Thoracic aorta (tissue), 2 donors: ENCODE data around the gene ZNF506. TPM values are rescaled to one million over a fixed set of nuclear protein-coding genes. Genes with fewer than 3 reads are reported as not detected.
"Not testable (repeated sequence)": the region's sequence is repeated elsewhere in the genome, so short reads cannot be mapped to it uniquely, and the experiment has no call there.

Source experiments
- ATAC-seq: fragments of 150-250 bp; one replicate; pipeline ENCODE4 v1.8.0; 2017; ENCODE audit warnings: low read depth; ENCODE audit not compliant: insufficient number of reproducible peaks, low FRiP score
- DNase-seq: peaks from one replicate; pipeline ENCODE4 v3.0.0-alpha.2; 2020; ENCODE audit warnings: low spot score
- H3K27ac ChIP-seq, 2 donors: fragments of 200-600 bp; sonication (generic); 1 replicate in 1 of 2; 2 replicates in 1 of 2; pipeline ENCODE4 v1.5.1; 2016; ENCODE audit warnings: mild to moderate bottlenecking in 2 of 2, moderate library complexity in 2 of 2
- H3K27me3 ChIP-seq: fragments of 200-600 bp; sonication (generic); replicated peaks from 2 replicates; pipeline ENCODE4 v1.6.0; 2016; ENCODE audit warnings: mild to moderate bottlenecking; ENCODE audit not compliant: insufficient read depth
- H3K36me3 ChIP-seq: fragments of 200-600 bp; sonication (generic); one replicate; pipeline ENCODE4 v1.5.1; 2016
- H3K4me1 ChIP-seq, 2 donors: fragments of 200-600 bp; sonication (generic); 1 replicate in 1 of 2; 2 replicates in 1 of 2; pipeline versions ENCODE4 v1.5.1 to v1.6.0; 2016; ENCODE audit warnings: low read depth in 2 of 2, mild to moderate bottlenecking in 1 of 2; ENCODE audit not compliant: control insufficient read depth in 1 of 2
- H3K4me3 ChIP-seq: fragments of 200-600 bp; sonication (generic); 2 replicates; pipeline ENCODE4 v1.5.1; 2016; ENCODE audit warnings: mild to moderate bottlenecking
- H3K9me3 ChIP-seq: fragments of 200-600 bp; sonication (generic); 2 replicates; pipeline ENCODE4 v1.5.1; 2016
- total RNA-seq, 2 donors: library from RNA; depleted of rRNA; stranded (reverse); fragments of >200 nt; gene quantifications; one replicate each; pipeline versions ENCODE4 v1.1.0 to v1.2.3, GENCODE V29; 2016
- TF ChIP-seq, protein P1 (sequence below): fragments of 200-600 bp; sonication (generic); IDR thresholded peaks from one replicate; pipeline ENCODE4 v1.5.1; 2019; ENCODE audit warnings: antibody characterized with exemption

Gene ZNF506
- total RNA-seq, 2 donors from 2014 or later, result 55.5 to 66.7 TPM

DNA sequence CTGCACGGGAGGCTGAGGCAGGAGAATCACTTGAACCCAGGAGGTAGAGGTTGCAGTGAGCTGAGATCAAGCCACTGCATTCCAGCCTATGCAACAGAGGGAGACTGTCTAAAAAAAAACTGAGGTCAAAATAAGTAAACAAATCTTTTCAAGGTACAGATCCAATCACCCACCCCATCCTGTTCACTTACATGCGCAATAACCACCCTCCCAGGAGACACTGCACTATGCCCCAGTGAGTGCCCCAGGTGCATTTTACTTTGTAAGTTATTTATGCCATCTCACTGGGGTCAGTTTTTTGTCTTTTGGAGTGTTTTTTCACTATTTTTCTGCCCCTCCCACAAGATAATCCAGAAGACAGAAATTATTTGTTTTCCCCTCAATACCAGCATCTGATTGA is 37.2 kb upstream of the ZNF506 start:
- H3K4me1 ChIP-seq, result no peaks in the 10 kb centered on the region
- TF ChIP-seq, protein P1, sequence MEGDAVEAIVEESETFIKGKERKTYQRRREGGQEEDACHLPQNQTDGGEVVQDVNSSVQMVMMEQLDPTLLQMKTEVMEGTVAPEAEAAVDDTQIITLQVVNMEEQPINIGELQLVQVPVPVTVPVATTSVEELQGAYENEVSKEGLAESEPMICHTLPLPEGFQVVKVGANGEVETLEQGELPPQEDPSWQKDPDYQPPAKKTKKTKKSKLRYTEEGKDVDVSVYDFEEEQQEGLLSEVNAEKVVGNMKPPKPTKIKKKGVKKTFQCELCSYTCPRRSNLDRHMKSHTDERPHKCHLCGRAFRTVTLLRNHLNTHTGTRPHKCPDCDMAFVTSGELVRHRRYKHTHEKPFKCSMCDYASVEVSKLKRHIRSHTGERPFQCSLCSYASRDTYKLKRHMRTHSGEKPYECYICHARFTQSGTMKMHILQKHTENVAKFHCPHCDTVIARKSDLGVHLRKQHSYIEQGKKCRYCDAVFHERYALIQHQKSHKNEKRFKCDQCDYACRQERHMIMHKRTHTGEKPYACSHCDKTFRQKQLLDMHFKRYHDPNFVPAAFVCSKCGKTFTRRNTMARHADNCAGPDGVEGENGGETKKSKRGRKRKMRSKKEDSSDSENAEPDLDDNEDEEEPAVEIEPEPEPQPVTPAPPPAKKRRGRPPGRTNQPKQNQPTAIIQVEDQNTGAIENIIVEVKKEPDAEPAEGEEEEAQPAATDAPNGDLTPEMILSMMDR, result no peak
- no peaks in the 10 kb centered on the region for H3K9me3 ChIP-seq
- no peaks in the 10 kb centered on the region for H3K27me3 ChIP-seq
- H3K4me3 ChIP-seq, result no peak overlapping the region
- no peak for ATAC-seq
- no peaks in the 10 kb centered on the region for H3K36me3 ChIP-seq
- DNase-seq, result no peak
- H3K27ac ChIP-seq, result no peak overlapping the region

DNA sequence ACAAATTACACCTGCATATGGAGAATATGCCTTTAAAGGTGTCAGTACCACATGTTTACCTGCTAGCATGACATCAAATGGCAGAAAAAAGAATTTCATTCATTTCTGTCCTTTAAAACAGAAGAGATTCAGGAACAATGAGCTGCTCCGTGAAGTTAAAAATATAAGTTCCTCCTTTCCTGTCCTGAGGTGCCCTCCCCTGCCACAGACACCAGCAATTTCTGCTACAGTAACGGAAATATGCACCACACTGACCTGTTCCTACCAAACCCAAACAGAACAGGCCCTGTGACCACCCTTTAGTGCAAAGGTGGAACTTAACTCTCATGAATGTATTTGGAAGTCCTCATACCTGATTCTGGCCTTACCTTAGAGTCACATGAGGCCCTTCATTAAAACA is 30.2 kb upstream of the ZNF506 start:
- H3K4me3 ChIP-seq, H3K27me3 ChIP-seq, DNase-seq, H3K9me3 ChIP-seq, H3K27ac ChIP-seq, H3K36me3 ChIP-seq, H3K4me1 ChIP-seq, ATAC-seq: not testable (repeated sequence)

DNA sequence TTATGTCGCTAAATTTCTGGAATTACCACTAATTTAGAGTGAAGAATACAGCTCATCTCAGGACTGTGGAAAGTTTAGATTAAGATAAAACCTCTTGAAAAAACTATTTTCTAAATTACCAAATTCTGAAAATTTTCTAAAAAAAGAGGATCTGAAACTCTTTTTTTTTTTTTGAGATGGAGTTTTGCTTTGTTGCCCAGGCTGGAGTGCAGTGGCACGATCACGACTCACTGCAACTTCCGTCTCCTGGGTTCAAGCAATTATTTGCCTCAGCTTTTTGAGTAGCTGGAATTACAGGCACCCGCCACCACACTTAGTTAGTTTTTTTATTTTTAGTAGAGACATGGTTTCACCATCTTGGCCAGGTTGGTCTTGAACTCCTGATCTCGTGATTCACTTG is 27.5 kb upstream of the ZNF506 start:
- Histone ChIP-seq H3K9me3 (no peaks in the 10 kb centered on the region), H3K27me3 (no peaks in the 10 kb centered on the region), H3K4me3 (no peak overlapping the region), H3K27ac (no peak overlapping the region), H3K36me3 (no peaks in the 10 kb centered on the region), H3K4me1 (no peaks in the 10 kb centered on the region)
- TF ChIP-seq, protein P1, result no peak
- ATAC-seq, result no peak
- DNase-seq, result no peak

DNA sequence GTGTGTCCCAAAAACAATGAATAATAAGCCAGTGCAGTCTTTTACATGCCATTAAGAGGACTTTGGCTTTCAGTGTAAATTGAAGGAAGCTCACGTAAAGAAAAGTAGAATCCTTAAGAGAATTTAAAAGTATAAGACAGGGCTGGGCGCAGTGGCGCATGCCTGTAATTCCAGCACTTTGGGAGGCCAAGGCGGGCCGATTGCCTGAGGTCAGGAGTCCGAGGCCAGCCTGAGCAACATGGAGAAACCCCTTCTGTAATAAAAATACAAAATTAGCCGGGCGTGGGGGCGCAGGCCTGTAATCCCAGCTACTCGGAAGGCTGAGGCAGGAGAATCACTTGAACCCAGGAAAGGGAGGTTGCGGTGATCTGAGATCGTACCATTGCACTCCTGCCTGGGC is 26.2 kb upstream of the ZNF506 start:
- TF ChIP-seq, protein P1, result no peak
- H3K4me1 ChIP-seq, result no peaks in the 10 kb centered on the region
- no peak overlapping the region for H3K27ac ChIP-seq
- DNase-seq (no peak), ATAC-seq (no peak)
- no peaks in the 10 kb centered on the region for H3K27me3 ChIP-seq
- H3K36me3 ChIP-seq, result no peaks in the 10 kb centered on the region
- no peak overlapping the region for H3K4me3 ChIP-seq
- H3K9me3 ChIP-seq, result no peaks in the 10 kb centered on the region

DNA sequence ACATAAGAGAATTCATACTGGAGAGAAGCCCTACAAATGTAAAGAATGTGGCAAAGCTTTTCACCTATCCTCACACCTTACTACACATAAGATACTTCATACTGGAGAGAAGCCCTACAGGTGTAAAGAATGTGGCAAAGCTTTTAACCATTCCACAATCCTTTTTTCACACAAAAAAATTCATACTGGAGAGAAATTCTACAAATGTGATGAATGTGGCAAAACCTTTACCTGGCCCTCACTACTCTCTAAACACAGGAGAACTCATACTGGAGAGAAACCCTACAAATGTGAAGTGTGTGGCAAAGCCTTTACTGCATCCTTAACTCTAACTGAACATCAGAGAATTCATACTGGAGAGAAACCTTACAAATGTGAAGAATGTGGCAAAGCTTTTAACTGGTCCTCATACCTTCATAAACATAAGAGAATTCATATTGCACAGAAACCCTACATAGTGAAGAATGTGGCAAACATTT is 14.0 kb upstream of the ZNF506 start:
- no peak for DNase-seq
- Histone ChIP-seq H3K4me3 (no peak overlapping the region), H3K27me3 (no peaks in the 10 kb centered on the region), H3K9me3 (peaks cover 70% of the 10 kb centered on the region), H3K4me1 (no peaks in the 10 kb centered on the region), H3K36me3 (no peaks in the 10 kb centered on the region), H3K27ac (no peak overlapping the region)
- ATAC-seq, result no peak
- TF ChIP-seq, protein P1, result no peak

DNA sequence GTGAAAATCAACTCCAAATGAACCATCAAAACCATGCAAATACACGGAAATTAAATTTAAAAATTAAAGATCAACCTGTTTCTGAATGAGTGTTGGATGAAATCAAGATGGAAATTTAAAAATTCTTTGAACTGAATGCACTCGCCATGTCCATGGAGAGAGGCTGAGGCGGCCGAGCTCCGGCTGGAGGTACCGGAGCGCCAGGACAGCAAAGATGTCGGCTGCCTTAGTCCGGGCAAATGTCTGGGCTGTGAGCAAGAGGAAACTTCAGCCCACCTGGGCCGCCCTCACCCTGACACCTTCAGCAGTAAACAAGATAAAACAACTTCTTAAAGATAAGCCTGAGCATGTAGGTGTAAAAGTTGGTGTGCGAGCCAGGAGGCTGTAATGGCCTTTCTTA is 5.3 kb upstream of the ZNF506 start:
- no peak for DNase-seq
- Histone ChIP-seq H3K36me3 (no peaks in the 10 kb centered on the region), H3K27ac (no peak overlapping the region), H3K4me1 (peaks cover 0 to 3% of the 10 kb centered on the region in 2 donors), H3K4me3 (no peak overlapping the region), H3K27me3 (no peaks in the 10 kb centered on the region), H3K9me3 (peaks cover 30% of the 10 kb centered on the region)
- TF ChIP-seq, protein P1, result no peak
- ATAC-seq, result no peak
